HK-2 (cell line): ENCODE results near the gene GRID1.

Experiments
- DNase-seq: peaks from one replicate; pipeline ENCODE4 v3.0.0-alpha.2; 2018; ENCODE audit not compliant: unreplicated experiment

GRID1 gene

DNA sequence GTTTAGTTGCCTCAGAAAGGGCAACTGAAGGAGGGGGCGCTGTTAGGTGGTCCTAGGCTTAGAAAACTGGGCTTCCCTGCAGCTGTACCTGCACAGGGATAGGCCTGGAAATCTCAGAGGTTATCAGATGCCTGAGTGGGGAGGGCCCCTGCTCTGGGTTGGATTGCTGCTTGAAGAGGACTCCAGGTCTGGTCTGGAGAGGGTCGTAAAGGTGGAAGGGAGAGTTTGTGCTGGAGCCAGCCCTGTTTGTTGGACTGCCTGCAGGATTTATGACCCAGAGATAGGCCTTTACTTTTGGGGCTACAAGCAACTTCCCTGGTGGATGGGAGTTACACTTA lies 765.9 kb downstream of the GRID1 start:
- DNase-seq: no peak

DNA sequence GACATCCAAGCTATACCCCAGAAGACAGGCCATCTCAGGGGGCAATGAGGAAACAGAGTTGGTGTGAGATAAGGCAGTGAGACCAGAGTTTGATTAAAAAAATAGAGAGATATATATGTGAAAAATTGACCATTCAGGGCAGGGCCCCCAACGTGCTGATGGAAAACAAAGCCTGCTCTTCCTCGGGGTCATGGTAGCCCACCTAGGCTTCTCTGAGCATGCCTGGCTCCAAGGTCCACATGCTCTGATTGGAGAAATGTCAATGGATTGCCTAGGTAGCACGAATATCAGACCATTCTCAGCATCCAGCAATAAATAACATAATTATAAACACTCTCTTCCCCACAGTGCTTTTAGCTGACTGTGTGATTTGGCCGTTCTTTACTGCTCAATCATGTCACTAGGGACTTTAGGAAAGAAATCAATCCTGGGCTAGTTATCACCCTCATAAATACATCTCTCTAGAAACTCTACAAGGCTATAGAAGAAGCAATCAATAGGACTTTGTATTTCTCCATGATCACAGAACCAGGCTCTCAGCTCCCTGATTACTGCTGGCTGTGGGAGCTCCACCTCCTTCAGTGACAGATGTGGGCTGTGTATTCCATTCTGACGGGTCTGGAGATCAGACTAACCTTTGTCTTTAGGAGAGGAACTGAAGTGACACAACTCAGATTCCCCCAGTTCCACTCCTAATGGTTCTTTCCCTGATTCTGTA lies 766.4 kb downstream of the GRID1 start:
- no peak for DNase-seq

DNA sequence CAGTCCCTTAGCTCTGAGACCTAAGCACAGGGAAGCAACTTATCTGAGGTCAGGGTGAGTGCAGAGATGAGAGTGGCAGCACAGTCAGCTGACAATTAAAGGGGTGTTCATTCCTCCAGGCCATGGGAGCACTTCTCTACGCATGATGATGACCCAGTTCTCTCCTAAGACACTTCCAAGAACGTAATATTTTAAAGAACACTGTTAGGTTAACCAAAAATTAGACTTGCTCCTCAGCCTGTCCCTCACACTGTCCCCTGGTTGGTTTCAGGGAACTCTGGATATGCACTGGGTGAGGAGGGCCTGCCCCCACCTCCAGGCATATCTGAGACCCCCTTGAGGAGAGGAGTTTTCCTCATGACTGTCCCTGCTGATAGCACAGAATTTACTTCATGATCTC lies 767.5 kb downstream of the GRID1 start:
- no peak for DNase-seq

DNA sequence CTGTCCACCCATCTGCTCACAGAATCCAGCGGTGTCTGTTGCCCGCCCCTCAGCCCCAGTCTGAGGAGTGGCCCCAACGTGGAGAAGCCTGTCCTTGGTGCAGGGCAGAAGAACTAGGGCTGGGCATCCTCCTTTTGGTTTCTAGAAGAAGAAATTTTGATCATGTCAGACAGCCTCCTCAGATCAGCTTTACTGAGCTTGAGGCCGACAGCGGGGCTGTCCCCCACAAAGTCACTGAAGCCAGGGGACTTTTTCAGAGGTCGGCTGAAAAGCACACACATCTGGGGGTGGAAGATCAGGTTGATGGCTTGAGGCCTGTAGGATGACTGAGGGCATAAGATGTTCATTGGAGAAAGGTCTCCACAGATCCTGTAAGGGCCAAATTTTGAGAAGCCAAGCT lies 767.9 kb downstream of the GRID1 start:
- no peak for DNase-seq

DNA sequence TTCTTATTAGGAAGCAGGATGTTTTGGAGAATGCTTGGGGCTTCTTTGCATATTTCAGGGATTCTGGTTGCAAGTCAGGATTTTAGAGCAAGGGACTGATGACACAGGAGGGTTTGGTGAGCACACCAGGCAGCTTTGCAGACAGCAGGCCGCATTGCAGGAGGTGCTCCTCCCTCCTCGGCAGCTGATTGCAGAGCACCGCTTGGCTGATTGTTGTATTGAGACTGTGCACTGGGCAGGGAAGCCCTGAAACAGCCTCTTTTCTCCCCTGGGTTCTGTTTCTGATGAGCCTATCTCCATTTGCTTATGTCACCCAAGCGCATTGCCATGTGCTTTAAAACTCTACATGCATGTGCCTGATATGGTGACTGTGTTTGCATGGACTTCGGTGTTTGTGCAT lies 769.6 kb downstream of the GRID1 start:
- no peak for DNase-seq

DNA sequence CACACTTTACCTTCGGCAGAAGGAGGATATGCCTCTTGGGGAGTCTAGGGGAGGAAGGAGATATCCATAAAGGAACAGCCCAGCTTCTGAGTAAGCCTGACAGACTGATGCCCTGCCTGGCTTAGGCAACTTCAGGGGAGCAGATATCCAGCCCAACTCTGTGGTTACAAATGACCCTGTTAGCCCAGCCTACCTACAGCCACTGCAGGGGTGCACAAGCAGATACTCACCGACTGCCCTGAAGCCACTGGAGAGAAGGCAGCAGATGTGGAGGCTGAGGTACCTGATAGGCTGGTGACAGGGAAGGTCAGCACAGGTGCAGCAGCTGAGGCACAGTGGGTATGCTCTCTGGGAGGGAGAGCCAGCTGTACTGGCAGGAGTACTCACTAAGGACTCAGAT lies 770.2 kb downstream of the GRID1 start:
- DNase-seq: no peak

DNA sequence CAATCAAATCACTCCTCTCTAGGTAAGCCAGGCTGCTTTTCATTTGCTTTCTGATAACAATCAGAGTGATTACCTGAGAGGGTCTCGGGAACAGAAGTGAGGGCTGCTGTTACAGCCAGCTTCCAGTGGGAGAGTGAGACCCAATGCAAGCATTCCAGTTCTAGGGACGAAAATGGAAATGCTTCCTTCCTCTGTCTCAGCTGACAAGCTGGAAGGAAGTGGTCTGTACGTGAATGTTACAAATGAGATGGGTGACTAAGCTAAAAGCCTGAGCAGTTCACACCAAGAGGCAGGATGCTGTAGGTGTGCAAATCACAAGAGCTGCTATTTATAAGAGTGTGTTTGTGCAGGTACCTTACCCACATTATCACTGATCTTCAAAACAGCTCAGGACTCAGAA lies 772.4 kb downstream of the GRID1 start:
- no peak for DNase-seq

DNA sequence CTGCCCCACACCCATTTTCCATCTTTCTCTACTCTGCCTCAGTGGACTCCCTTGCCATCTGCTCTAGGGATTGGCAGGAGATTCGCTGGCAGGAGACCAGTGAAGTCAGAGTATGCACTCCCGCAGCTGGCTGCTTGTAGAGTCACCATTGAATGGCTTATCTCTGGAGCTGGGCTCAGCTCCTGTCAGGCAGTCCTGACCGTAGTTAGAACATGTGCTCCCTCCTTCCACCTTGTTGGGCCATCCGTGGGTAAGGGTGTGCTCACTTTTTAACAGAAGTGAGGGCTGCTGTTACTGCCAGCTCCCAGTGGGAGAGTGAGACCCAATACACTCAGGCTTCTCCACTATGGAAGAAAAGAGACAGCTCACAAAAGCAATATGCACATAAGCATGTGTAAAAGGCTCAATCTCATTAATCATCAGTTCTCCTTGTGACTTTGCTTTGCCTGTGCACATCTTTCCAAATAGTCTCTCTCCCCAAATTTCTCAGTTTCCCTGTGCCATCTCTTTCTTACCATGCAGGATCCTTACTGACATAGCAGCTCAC lies 773.3 kb downstream of the GRID1 start:
- no peak for DNase-seq

DNA sequence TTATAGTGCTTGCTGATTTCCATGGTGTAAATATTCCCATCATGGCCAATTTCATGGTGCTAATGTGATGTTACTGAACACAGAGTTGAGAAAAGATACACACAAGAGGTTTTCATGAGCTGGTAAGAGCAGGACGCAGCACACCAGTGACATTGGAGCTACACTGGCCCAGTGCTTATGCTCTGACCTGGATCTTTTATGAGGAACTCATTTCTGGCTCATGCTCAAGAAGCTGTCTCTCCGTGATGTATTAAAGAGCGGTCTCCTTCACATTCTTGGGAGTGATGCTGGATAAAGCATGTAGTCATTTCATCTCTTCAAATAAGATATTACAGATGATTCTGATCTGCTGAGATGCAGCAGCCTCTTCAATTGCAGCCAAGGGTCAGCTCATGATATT lies 785.2 kb downstream of the GRID1 start:
- no peak for DNase-seq

DNA sequence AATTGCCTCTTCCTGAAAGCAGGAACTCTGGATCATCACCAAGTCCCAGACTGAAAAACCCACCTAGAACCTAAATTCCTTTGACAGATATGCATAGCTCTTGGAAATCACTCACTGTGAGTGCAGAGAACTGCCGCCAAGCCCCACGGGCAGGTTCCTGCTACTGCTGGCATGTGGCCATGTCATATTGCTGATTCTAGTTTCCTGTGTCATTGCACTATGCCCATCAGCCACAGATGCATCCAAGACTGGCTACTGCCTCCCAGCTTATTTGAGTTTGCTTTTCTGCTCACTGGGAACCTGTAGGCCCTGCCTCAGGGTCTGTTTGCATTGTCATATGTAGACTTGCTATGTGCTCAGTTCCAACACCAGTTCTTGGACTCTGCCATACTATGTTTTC lies 786.0 kb downstream of the GRID1 start:
- DNase-seq: no peak

DNA sequence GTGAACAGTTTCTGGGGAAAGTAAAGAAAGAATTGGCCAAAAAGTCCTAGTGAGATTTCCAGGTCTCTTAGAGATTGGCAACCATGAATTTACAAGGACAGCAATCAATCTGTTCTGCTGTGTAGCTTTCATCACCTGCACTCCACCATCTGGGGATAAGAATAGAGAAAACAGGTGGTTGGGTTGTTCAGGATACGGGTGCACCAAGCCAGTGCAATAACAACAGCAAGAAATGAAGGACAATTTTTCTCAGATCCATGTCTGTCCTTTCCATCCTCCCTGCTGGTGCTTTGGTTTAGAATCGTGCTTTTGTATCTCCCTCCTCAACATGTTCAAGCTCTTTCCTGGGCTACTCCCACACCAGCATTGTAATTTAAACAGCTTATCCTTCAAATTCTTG lies 787.7 kb downstream of the GRID1 start:
- no peak for DNase-seq

DNA sequence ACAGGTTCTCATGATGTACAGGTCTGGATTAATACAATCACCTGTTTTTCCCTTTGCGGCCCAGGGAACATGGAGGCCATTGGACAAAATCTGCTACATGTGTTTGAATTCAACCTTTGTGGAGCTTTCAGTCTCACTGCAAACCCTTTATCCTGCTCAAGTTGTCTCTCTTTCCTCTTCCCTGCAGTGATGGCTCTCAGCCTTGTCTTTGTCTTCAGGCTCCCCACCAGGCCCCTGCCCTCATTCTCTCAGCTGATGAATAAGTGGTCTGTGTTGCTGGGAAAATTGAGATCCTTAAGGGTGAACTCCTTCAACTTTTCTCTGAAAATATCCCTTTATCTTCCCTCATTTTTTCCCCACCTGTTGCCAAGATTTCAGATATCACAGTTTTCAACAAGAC lies 791.2 kb downstream of the GRID1 start:
- no peak for DNase-seq

DNA sequence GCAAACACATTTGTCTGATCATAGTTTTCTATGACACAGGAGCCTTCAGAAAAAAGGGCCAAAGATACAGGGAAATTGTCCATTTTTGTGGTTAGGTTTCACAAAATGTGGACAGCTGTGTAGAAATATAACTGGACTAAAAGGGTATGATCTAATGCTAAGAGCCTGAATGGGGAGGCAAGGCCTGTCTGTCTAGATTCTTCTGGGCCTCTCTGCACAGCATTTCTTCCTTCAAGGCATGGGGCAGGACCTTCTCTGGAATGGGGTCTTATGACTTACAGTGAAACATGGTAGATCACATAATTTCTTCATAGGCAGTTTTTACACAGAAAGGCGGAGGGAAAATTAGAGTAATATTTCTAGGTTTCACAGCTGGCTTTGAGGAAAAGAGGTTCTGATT lies 795.7 kb downstream of the GRID1 start:
- DNase-seq: no peak

DNA sequence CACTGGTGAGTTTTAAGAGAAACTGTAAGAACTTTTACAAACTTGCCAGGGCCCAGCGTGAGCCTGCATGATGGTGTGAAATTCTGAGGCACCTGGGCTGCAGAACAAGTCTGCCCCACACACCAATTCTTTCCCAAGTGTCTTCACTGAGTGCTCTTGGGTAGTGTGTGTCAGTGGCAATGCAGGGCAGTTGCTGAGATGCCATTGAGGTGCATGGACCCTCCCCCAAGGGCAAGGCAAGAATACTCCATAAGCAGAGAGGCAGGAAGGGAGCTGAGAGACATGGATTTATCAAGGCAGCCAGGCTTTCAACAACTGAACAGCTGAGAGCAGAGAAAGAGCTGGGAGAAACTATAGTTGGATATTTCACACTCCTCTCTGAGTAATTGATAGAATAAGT lies 801.2 kb downstream of the GRID1 start:
- no peak for DNase-seq

DNA sequence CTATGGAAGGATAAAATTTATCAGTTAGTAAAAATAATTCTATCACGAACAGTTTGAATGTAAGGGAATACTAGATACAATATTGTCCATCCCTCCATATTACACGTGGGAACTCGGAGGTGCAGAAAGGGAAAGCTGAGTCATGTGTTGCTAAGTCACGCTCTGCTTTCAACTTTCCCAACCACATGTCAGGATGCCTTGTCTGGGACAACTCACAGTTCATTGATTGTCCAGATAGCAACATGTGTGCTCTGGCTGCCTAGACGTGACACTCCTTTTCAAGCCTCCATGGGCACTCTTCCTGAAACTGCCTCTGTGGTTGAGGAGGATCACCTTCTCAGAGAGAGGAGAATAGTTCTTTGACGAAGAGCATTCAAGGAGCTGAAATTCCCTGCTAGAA lies 808.1 kb downstream of the GRID1 start:
- DNase-seq: no peak

DNA sequence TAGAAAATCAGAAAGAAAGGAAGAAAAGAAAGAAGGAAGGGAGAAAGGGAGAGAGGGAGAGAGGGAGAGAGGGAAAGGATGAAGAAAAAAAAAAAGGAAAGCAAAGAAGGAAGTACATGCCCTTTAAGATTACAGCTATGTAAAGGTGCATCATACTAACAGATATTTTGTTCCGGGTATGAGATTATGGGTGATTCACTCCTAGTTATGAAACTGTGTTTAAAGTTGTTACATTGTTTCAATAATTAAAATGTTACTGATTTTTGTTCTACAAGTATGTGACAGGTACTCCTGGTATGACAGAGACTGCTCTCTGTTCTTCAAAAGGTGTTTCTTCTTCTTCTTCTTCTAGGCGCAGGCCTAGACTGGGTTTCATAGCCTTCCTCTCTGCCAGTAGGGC lies 808.9 kb downstream of the GRID1 start:
- DNase-seq: no peak

DNA sequence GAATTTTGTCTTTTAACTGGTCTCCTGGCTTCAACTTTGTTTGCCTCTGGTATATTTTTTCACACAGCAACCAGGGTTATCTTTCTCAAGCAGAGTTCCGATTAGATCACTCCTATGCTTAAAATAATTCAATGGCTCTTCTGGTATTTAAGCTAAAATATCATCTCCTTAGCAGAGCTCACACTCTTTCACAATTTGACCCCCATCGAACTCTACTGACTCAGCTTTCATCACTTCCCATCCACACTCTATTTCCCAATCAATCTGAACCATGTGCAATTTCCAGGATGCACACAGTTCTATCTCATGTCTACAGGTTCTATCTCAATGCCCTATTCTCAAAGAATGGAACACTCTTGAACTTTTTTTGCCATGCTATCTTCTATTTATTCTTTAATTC lies 809.5 kb downstream of the GRID1 start:
- no peak for DNase-seq
